Activated T-helper 1 cell treated with anti-CD3 and anti-CD28 coated beads, Interleukin-2, amount 50 U/mL, for 16 hours (primary cell): ENCODE results near the gene TNS4.
"Not testable (repeated sequence)": the region's sequence is repeated elsewhere in the genome, so short reads cannot be mapped to it uniquely, and the experiment has no call there.

Source experiments
- DNase-seq, 2 donors: peaks; one replicate each; pipeline ENCODE4 v3.0.0-alpha.2; 2020; ENCODE audit warnings: low read depth in 1 of 2, low spot score in 1 of 2

The TNS4 gene

GRCh38 chr17:40501499-40501911, at the start of gene TNS4:
Gene TNS4 (minus strand): TSS chr17:40501623. CDS start chr17:40496425, 5,198 bp downstream.
- DNase-seq, result no peak

GRCh38 chr17:40550608-40551007, 49.2 kb upstream of the TNS4 start:
- DNase-seq, result no peak

- DNase-seq, result no peak
These were observed 47.7 kb upstream of the TNS4 start for GRCh38 chr17:40548982-40549685.

- DNase-seq, result no peak
These were observed 47.1 kb upstream of the TNS4 start for GRCh38 chr17:40548491-40548981.

GRCh38 chr17:40547785-40548478, 46.5 kb upstream of the TNS4 start:
- no peak for DNase-seq

- DNase-seq, result peak in 1 of 2 donors; percentile 45
These were observed 45.8 kb upstream of the TNS4 start for GRCh38 chr17:40547079-40547784.

GRCh38 chr17:40546497-40546896, 45.1 kb upstream of the TNS4 start:
- not testable (repeated sequence) for DNase-seq

GRCh38 chr17:40545660-40546059, 44.2 kb upstream of the TNS4 start:
- no peak for DNase-seq

- no peak for DNase-seq
These were observed 41.4 kb upstream of the TNS4 start for GRCh38 chr17:40542558-40543411.

GRCh38 chr17:40541873-40542557, 40.6 kb upstream of the TNS4 start:
- DNase-seq, result no peak

GRCh38 chr17:40541060-40541872, 39.8 kb upstream of the TNS4 start:
- DNase-seq, result peak; percentile 45 to 53

GRCh38 chr17:40540448-40540847, 39.0 kb upstream of the TNS4 start:
- DNase-seq, result no peak

GRCh38 chr17:40539711-40540411, 38.4 kb upstream of the TNS4 start:
- DNase-seq, result no peak

- DNase-seq, result no peak
These were observed 37.7 kb upstream of the TNS4 start for GRCh38 chr17:40538936-40539705.

GRCh38 chr17:40538019-40538935, 36.9 kb upstream of the TNS4 start:
- DNase-seq, result no peak

GRCh38 chr17:40536295-40537171, 35.1 kb upstream of the TNS4 start:
- no peak for DNase-seq
